Measurements from ENCODE around the gene CENPC.
"Not testable (repeated sequence)": the region's sequence is repeated elsewhere in the genome, so short reads cannot be mapped to it uniquely, and the experiment has no call there.

CENPC gene

GRCh38 chr4:67545199-67546003 lies at the start of gene CENPC:
CENPC (minus strand) TSS chr4:67545503; CDS start chr4:67545355, 148 bp downstream.
- DNase-seq (ENCODE audit: low spot score), result peak; percentile 97

- DNase-seq (ENCODE audit: low spot score), result peak; percentile 43
Measured at GRCh38 chr4:67593741-67594175, 48.5 kb upstream of the CENPC start.

DNA sequence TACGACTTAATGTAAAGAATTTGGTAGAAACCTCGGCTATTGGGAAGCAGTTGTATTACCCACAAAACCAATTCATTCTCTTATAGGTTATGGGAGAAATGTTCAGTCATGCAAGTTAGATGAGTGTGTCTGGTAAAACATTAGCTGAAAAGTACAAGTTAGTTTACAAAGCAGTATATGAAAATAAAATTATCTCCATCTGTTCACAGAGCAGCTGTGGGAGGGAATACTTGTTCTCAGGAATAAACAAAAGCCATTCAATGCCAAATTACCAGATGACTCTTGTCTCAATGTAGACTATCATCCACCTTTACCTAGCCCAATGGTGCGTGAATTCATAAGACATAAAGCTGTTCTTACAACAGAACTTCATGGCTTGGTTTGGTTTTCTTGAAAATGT lies 41.9 kb upstream of the CENPC start:
- DNase-seq (ENCODE audit: low spot score), result no peak

GRCh38 chr4:67584496-67584895 lies 39.2 kb upstream of the CENPC start:
- no peak for DNase-seq (ENCODE audit: low spot score)

GRCh38 chr4:67581913-67582312 lies 36.6 kb upstream of the CENPC start:
- no peak for DNase-seq (ENCODE audit: low spot score)

- no peak for DNase-seq (ENCODE audit: low spot score)
Measured at GRCh38 chr4:67581208-67581857, 36.0 kb upstream of the CENPC start.

- no peak for DNase-seq (ENCODE audit: low spot score)
Measured at GRCh38 chr4:67580577-67580976, 35.3 kb upstream of the CENPC start.

DNA sequence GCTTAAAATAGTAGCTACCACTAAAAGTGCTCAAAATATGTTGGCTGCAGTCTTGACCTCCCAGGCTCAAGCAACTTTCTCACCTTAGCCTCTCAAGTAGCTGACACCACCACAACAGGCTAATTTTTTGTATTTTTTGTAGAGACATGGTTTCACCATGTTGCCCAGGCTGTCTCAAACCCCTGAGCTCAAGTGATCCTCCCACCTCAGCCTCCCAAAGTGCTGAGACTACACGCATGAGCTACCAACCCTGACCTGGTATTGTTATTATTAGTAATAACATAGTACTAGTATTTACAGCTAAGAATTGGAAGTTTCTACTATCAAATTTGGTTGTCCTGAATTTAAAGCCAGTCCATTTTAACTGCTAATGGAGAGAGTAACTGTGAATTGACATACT lies 31.2 kb upstream of the CENPC start:
- DNase-seq (ENCODE audit: low spot score), result no peak

DNA sequence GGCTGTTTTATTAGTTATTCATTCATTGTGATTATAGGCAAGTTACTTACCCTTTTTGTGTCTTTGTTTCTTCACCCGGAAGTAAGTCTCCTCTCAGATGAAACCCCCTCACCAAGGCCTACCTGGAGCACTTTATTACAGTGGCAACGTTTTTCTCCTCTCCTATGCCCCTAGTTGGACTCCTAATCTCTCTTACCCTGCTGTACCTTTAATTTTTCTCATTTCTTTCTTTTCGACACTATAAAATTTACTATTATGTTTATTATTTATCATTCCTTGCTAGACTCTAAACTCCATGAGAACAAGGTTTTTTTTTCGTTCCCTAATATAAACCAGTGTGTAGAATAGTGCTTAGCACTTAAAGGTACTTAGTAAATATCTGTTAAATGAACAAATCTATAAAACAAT lies 30.8 kb upstream of the CENPC start:
- DNase-seq (ENCODE audit: low spot score), result no peak

GRCh38 chr4:67575232-67576058 lies 30.1 kb upstream of the CENPC start:
- DNase-seq (ENCODE audit: low spot score), result no peak

DNA sequence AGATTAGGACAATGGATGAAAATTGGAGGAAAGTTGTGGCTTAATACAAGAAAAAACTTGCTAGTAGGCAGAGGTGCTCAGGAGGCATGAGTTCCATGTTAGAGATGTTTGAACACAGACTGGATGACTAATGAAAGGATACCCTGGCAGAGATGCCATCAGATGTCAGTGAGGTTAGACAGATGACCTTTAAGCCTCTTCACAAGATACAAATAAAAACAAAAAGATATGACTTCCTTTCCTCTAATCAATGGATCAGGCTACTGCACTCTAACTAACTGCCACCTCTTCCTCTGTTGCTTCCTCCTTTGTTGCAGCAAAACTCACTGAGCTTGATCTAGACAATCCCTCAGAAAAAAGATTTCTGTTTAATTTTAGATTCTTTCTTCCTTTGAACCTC lies 27.9 kb upstream of the CENPC start:
- no peak for DNase-seq (ENCODE audit: low spot score)

GRCh38 chr4:67571975-67572374 lies 26.7 kb upstream of the CENPC start:
- DNase-seq (ENCODE audit: low spot score), result no peak

- DNase-seq (ENCODE audit: low spot score), result no peak
Measured at GRCh38 chr4:67570537-67570936, 25.2 kb upstream of the CENPC start.

- no peak for DNase-seq (ENCODE audit: low spot score)
Measured at GRCh38 chr4:67568820-67569219, 23.5 kb upstream of the CENPC start.

DNA sequence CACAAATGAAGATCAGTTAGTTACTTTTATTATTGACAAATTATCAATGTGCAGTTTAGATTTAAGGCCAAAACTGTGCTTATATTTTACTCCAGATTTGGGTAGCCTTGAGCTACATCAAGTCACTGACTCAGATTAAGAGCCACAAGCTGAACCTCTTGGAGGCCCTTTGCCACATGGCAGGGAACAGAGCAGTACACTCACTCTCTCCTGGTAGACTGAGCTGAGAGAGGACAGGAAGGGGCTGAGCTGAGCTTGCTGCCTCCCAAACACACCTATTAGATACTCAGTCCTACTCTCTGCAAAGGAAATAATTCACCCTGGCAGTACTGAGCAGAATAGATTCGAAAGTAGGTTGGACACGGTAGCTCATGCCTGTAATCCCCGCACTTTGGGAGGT lies 21.0 kb upstream of the CENPC start:
- no peak for DNase-seq (ENCODE audit: low spot score)

DNA sequence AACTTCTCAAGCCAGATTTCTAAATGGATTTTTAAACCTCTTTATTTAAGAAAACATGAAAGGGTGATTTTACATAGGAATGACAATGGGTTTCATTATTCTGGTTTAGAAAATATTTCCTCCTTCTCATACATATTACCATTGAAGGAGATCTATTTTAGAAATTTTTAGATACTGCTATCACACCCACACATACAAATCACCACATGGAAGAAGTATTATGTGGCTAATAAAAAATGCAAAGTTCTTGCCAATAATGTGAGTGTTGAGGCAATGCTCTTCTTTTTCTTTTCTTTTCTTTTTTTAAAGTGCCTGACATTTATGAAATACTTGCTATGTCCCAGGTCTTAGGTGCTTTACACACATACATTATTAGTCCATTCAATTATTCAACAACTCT lies 20.0 kb upstream of the CENPC start:
- peak; percentile 54 for DNase-seq (ENCODE audit: low spot score)

- DNase-seq (ENCODE audit: low spot score), result no peak
Measured at GRCh38 chr4:67558493-67558892, 13.2 kb upstream of the CENPC start, which contains the start of gene STAP1. STAP1 (plus strand) TSS chr4:67558727; CDS start chr4:67558810, 83 bp downstream.

GRCh38 chr4:67556436-67556835 lies 11.1 kb upstream of the CENPC start:
- no peak for DNase-seq (ENCODE audit: low spot score)

DNA sequence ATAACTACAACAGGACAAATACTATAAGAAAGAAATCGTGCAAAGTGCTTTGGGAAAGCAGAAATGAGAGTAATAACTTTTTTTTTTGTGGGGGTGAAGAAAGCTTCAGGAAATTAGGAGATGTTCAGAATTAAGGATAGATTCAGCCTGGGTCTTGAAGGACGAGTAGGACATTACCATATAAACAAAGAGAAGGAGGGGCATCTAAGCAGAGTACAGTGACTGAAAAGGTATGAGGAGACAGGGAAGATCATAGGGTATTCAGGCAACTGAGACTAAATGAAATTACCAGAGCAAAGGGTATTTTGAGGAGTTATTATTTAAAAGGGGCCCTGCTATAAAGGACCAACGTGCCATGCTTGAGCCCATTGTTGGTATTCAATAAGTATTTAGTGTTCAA lies 10.1 kb upstream of the CENPC start:
- DNase-seq (ENCODE audit: low spot score), result no peak

DNA sequence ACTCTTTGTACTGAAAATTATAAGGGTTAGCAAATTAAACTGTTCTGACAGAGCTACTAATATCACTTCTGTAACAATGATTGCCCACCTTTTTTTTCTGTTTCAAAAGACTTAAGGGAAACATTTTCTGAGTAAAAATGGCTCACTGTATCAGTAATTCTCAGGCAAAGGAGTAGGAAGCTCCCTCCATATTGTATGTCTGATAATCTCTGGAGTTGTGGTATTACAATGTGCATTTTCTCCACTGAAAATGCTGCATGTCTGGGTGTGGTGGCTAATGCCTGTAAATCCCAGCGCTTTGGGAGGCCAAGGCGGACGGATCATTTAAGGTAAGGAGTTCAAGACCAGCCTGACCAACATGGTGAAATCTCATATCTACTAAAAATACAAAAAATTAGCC lies 8.8 kb upstream of the CENPC start:
- no peak for DNase-seq (ENCODE audit: low spot score)

- DNase-seq (ENCODE audit: low spot score), result not testable (repeated sequence)
Measured at GRCh38 chr4:67552146-67552792, 7.0 kb upstream of the CENPC start.

DNA sequence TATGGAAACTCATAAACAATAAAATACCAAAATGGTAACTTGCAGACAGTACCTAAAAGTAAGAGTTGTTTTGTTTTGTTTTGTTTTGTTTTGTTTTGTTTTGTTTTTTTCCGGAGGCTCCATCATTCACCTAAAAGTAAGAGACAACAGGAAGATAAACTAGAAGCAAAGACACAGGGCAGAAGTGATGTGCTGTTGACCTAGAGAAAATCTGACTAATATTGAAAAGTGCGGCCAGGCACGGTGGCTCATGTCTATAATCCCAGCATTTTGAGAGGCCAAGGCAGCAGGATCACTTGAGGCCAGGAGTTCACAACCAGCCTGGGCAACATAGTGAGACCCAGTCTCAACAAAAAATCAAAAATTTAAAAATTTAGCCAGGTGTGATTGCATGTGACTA lies 5.6 kb upstream of the CENPC start:
- no peak for DNase-seq (ENCODE audit: low spot score)
